CD4-positive, alpha-beta T cell treated with Interleukin-6 at 100 ng/mL for 8 hours (primary cell): ENCODE results near the gene HCRT.
"Not testable (repeated sequence)": the region's sequence is repeated elsewhere in the genome, so short reads cannot be mapped to it uniquely, and the experiment has no call there.

Experiments used
- DNase-seq: peaks from one replicate; pipeline ENCODE4 v3.0.0-alpha.2; 2020; ENCODE audit warnings: mixed read lengths, low spot score

HCRT gene, protein sequence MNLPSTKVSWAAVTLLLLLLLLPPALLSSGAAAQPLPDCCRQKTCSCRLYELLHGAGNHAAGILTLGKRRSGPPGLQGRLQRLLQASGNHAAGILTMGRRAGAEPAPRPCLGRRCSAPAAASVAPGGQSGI

DNA sequence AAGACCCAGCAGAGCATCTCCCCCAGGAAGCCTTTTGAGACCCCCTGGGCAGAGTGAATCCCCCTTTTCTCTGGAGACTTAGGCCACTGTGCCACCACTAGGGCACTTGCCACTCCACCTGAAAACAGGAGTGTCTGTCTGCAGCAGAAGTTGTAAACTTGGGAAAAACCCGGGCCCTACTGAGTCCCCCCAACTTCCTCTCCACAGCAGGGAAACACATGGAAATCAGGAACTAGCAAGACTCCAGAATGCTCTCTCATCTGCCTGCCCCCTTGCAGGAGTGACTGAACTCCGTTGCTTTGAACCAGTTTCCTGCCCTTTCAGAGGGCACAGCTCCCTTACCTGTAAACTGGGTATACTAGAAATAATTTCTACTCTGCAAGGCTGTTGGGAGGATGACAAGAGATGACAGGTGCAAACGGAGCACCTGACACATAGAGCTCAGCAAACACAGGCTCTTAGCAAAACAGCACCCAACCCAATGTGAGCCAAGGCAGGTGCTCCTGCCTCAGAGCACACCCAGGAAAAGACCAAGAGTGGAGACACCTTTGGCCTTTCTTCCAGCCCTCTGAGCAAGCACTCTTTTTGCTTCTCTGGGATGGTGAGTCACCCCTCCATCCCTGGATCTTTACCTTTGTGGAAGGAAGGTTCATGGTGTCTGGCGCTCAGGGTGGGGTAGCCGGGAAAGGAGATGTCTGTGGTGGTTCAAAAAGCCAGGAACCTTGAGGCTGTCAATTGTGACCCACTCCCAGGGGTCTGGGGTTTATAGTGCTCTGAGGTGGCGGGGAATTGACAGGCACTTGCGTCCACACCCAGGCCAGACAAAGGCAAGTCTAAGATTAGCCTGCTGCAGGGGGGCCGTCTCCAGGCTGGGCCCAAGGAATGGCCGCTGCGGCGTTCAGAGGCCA, at the start of gene HCRT:
Gene HCRT, minus strand, starts transcription at position 740 of the 908 bp plus-strand sequence. Its CDS starts 87 bp downstream, at position 653.
- DNase-seq: no peak

DNA sequence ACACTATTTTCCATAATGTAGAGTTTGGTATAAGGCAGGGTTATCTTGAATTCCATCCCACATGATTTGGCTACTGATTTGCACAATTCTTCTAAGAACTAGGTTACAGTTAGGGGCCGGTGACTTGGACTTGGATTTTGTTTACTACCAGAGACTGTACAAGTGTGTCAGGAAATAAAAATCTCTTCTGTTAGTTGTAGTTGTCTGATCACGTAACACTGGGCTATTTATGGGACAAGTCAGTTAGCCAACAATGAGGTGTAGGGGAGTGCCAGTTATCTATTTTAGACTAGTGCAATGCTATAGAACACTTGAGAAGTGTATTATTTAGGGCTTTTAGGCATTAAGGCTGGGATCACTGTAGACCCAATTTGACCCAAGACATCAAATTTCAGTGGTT, 48.7 kb upstream of the HCRT start:
- DNase-seq: no peak

DNA sequence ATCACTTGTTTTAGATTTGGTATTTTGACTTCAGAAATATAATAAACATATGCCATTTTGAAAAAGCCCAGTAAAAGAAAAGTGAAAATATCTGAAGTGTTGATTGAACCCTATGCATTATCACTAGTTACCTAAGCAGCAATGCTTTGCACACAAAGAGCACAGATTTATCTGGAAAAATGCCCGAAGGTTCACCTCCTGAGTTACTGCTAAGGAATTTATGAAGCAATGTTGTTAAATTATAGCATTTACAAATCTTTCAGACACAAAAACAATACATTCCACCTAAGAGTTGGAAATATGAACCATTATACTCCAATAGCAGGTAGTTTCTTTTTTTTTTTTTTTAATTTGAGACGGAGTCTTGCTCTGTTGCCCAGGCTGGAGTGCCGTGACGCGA, 47.9 kb upstream of the HCRT start:
- DNase-seq: no peak

DNA sequence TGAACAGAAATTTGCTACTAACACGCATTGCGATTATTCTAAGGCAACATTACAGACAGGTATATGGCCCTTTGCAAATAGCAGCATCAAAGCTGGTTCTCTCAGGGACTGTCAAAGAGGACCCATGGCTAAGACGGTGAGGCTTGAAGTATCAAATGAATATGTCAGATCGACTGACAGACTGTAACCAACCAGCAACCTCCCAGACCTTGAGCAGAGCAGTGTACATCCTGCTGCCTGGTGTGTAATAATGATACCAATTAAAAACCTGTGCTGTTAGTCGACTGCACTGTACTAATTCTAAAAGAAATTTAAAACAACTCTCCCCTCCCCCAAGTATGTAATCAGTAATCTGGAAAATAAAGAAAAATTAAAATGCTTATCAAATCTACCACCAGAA, 45.0 kb upstream of the HCRT start:
- DNase-seq: no peak

DNA sequence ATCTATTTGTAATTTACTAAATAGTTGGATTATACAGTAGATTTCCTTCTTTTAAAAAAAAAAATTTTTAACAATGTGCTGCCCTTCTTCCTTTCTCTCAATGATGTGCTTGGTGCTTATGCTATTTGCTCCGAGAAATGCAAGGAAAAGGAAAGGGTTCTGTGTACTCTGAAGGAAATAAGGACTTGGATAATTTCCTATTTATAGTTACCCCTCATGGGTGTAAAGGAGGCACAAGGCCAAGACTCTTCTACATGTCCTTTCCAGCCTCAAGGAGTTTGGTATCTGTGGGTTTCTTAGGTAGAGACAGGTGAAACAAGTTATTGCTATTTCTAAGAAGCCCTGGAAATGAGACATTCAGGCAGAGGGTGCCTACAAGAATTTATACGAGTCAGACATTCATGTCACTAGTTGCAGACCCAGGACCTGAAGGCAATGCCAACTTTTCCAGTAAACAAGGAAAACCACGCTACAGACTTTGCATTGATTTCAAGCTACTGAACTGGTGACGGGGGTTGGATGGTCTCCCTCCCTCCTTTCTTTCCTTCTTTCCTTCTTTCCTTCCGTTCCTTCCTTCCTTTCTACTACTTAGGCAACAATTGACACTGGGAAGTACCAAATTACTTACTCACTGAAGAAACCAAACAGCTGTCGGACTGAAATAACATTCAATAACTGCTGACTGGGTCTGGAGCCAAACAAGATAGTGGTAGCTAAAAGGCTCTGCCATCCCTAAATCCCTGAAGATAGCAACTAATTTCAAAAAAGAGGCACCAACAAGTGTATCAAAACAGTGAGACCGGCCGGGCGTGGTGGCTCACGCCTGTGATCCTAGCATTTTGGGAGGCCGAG, 42.8 kb upstream of the HCRT start:
- no peak for DNase-seq

DNA sequence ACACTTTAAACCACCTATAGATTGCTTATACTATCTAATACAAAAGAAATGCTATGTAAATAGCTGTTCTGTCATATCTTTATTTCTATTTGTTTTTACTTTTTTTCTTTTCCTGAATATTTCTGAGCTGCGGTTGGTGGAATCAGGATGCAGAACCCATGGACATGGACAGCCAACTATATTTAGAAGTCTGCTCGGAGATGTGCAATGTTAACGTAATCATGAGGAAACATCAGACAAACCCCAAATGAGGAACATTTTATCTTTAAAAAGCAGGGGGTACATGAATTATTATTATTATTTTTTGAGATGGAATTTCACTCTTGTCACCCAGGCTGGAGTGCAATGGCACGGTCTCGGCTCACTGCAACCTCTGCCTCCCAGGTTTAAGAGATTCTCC, 40.4 kb upstream of the HCRT start:
- no peak for DNase-seq

DNA sequence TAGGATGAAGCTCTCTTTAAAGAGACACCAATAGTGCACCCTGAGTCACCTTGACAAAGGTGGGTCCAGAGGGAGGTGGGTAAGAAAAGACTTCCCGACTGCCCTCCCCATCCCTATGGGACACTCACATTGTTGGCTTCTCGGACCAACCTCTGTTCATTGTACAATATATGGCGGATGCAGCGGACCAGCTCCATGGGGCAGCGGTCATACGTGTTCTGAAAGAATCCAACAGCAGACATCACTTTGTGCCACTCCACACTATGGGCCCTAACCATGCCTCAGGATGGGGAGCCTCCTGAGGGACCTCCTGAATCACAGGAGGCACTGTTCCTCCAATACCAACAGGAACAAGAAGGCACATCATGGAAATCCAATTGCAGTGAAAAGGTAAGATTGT, 39.4 kb upstream of the HCRT start:
- no peak for DNase-seq

DNA sequence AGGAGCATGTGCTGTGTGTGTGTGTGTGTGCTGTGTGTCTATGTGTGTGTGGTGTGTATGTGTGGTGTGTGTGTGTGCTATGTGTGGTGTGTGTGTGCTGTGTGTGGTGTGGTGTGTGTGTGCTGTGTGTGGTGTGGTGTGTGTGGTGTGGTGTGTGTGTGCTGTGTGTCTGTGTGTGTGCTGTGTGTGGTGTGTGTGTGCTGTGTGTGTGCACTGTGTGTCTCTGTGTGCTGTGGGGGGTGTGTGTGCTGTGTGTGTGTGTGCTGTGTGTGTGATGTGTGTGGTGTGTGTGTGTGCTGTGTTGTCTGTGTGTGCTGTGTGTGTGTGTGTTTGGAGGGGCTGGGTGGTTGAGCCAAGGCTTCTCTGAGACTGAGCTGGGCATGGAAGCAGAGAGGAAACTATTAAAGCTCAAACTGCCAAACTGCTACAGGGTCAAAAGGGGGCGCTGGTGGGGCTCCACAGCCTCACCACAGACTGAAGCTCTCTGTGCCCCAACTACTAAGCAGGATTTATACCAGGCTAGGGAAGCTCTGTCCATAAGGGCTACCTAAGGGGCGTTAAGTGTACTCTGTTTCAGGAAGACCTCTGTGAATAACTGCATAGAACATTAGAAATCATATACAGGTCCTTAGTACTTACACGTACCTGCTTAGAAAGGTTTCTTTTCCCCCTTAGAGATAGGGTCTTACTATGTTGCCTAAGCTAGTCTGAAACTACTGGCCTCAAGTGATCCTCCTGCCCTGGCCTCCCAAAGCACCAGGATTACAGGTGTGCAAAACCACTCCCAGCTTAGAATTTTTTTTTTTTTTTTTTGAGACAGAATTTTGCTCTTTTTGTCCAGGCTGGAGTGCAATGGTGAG, 36.9 kb upstream of the HCRT start:
- DNase-seq: peak; percentile 65

DNA sequence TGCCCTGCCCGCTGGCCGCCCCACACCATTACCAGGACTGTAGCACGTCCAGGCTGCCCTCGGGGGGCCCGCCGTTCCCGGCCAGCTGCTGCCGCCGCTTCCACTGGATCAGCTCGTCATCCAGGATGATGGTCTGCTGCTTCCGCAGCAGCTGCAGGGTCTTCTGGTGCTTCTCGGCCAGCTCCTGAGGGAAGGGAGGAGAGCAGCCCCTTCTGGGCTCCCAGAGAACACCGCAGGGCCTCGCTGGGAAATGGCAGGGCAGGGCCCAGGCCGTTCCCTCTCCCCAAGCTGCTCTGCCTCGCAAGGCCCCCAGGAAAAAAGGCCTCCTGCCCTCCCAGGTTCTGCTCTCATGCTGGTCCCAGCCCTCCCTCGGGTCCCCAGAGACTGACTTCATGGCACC, 34.0 kb upstream of the HCRT start:
- not testable (repeated sequence) for DNase-seq

DNA sequence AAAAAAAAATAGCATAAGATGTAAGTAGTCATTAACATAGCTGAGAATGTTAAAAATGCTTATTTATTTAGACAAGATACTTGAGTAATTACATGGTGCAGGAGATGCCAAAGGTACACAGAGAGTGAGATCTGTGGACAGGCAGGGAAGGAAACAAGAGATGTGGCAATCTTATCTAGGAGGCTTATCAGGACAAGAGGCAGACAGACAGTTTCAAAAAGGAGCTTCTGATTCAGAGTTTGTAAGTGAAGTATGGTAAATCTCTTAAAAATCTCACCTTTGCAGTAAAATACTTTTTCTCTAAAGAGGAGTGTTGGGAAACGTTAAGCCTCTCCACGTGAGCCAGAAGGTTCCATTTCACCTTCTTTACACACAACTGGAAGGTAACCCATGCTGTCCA, 28.9 kb upstream of the HCRT start:
- DNase-seq: no peak

DNA sequence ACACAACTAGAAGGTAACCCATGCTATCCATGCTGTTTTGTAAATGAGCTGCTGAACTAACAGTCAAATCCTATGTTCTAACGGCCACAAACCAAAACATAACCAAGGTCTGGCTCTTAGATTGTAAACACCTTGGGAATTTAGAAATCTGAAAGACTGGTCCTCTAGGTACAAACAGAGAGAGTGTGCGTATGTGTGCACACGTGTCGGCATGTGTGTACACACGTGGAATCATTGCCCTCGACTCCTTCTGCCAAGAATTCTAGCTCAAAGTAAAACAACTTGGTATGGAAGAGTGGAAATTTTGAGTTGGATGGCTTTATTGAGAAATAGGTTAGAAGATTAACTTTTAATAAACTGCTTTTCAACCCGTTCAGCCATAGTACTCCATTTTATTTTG, 27.1 kb upstream of the HCRT start:
- no peak for DNase-seq

DNA sequence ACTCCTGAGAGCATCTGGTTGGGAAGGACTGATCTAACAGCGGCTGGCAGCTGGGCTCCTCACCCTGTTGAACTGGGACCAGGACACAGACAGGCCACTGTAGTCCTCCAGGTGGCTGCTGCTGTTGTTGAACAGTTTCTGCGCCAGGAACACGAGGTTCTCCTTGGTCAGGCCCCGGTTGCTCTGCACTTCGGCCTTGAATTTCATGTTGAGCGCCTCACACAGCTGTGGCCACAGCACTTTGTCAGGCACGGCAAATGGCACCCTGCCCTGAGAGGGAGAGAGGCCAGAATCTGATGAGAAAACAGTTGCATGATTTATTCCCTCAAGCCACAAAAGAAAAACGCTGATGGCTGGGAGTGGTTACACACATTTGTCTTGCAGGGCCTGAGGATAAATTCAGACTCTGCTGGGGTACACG, 26.7 kb upstream of the HCRT start:
- DNase-seq: not testable (repeated sequence)

DNA sequence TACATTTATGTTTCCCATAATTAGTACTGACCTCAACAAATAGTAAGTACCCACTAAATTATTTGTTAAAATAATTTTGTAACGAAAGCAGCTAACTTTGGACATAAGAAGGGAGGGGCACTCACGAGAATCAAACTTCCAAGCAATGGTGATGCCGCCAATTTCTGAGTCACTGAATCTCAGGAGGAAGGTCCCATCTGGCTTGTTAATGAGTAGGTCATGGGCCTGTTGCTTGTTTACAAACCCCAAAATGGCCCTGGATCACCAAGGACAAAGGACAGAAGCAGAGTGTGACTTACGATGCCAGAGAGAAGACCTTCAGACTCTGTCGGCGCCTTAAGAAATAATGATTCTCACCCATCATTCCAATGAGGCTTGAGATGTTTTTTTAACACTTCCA, 24.8 kb upstream of the HCRT start:
- no peak for DNase-seq

DNA sequence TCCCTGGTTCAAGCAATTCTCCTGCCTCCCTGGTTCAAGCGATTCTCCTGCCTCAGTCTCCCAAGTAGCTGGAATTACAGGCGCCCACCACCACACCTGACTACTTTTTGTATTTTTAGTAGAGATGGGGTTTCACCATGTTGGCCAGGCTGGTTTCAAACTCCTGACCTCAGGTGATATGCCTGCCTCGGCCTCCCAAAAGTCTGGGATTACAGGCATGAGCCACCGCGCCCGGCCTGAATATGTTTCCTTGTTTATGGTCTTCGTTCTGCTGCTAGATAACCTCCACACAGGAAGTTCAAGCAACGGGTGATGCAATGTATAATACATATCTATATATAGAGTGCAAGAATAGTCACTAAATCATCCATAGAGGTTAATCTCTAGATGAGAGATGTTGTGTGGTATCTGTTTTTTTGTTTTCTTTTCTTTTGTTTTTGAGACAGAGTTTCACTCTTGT, 20.9 kb upstream of the HCRT start:
- not testable (repeated sequence) for DNase-seq

DNA sequence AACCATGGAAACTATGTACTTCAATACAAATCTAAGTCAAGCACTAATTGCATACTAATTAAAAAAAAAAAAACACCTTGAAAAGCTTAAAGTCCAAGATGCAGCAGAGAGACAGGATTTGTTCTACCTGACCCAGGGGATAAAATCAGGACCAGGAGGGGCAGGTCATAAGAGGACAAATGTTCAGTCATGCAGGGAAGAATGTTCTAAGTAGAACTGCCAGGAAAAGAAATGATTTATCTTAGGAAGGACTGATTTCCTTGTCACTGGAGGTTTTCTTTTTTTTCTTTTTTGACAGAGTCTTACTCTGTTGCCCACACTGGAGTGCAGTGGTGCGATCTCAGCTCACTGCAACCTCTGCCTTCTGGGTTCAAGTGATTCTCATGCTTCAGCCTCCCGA, 18.1 kb upstream of the HCRT start:
- no peak for DNase-seq

DNA sequence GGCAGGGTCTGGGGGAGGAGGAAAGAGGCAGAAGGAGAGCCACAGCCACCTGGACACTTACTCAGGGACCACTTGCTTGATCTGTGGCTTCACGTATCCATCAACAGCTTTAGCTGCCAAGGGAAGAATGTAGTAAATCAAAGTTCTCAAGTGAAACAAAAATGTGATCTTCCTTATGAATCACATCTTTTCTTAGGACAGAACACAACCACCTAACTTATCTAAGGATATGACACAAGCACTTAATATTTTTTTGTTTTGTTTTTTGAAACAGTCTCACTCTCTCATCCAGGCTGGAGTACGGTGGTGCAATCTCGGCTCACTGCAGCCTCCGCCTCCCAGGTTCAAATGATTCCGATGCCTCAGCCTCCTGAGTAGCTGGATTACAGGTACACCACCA, 17.4 kb upstream of the HCRT start:
- no peak for DNase-seq

DNA sequence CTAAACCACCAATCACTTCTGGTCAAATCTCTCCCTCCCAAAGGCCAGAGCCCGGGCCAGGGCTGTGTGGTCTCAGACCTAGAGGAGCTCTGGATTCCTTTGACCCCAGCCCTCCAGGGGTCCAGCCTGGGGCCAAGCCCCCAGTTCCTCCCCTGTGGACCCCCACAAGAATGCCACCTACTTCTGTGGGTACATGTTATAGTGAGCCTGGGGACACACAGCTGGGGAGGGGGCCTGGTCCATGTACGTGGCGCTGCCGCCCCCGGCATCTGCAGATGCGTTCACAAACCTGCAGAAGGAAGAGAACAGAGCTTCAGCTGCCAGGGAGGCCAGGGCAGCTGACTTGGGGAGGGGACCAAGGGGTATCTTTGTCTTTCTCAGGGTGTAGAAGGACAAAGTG, 16.9 kb upstream of the HCRT start:
- DNase-seq: no peak

DNA sequence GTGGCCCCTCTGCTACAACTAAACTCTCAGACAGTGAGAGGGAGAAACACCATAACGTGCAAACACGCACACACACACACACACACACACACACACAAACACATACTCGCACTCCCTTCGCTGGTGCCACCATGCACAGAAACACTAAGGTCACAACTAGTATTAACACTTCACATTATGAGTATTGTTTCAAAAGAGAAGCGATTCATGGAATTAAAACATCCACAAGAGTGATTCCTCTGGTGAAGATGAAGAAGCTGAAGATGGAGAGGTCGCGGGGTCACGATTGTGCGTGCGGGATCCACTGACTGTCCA, 16.2 kb upstream of the HCRT start:
- no peak for DNase-seq

DNA sequence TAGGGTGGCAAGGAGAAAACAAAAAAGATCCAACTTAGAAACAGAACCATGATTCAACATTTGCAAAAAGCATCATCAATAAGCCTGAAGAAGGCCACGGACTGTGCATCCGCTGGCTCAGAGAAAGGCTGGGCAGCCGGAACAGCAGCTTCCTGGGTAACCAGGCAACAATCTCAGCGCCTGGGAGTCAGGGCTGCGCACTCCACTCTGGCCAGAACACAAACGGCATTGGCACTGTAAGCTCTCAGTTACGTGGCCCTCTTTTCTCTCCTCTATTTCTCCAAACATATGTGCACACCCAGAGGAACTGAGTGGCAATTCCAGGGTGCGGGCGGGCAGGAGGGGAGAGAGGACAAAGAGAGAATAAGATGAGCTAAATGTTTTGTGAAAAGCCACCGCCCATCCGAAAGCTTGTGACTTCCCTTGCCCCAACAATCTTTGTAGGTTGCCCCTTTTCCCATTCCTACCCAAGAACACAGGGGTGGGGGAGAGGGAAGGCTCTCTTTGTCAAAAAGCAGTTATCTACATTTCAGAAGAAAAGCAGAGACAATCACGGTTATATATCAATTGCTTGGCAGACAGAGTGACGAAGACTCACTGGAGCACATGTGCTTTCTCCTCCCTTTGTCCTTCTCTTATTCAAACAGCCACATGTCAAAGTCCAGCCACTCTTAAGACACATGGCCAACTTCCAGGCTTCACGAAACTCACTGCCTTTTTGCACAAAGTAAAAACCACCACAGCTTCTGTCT, 15.6 kb upstream of the HCRT start:
- DNase-seq: no peak

DNA sequence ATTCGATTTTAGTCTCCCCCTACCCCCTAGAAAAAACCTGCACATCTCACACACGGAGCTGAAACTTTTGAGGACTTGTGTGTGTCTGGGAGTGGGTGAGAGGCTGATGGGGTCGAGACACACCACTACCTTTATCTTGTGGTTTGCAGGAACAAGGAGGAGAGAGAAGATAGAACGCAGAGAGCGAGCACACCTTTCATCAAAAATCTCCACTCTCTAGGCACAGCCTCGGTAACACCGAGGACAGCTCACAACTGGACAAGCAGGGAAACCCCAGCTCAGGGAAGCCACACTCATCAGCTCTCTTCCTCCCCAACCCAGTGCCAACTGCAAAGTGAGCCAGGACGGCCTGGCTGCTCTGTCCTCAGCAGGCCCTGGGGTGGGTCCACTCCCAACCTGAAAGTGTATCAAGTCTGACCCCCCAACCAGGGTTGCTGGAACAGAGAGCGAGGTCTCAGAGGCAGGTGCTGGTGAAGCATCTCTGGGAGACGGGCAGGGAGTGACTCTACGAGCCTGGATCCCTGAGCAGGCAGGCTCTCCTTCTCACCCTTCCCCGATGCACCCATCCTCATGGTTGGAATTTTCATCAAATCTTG, 14.3 kb upstream of the HCRT start:
- DNase-seq: no peak

DNA sequence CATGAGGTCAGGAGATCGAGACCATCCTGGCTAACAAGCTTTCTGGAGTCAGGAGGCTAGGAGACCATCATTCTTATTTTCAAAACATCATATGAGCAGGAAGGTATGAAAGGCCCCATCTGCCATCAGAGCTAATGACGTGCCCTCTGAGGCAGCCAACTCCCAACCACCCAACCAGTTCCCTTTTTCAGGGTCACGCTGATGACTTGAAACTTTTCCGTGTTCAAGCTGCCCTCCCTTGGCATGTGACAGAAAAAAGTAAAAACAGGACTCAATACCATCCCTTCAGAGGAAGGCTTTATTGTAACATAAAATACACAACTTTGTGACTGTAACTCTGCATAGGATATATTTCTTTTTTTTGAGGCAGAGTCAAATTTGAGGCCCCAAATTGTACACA, 13.6 kb upstream of the HCRT start:
- DNase-seq: no peak
